GM21367 (cell line): ENCODE measurements around the gene SLC25A29.

Experiments
- ATAC-seq: cut with Tn5 transposase; IDR thresholded peaks from one replicate; pipeline ENCODE4 v1.9.1; 2021; ENCODE audit not compliant: unreplicated experiment

The SLC25A29 gene

DNA sequence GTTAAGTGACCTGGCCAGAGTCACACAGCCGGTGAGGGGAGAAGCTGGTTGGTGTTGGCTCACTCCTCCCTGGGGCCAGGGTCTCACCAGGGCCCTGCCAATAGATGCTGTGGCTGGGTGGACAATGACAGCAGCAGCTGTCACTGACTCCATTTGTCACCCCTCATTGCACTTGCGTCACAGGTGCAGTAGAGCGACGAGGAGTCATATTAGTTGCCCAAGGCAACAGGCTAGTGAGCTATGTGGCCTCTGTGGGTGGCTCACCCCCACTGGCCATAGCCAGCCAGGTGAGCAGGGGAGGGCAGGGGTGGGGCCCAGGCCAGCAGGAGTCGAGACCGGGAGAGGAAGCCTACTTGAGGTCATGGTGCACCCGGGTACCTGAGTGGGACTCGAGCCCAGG, 26.6 kb upstream of the SLC25A29 start:
- no peak for ATAC-seq

DNA sequence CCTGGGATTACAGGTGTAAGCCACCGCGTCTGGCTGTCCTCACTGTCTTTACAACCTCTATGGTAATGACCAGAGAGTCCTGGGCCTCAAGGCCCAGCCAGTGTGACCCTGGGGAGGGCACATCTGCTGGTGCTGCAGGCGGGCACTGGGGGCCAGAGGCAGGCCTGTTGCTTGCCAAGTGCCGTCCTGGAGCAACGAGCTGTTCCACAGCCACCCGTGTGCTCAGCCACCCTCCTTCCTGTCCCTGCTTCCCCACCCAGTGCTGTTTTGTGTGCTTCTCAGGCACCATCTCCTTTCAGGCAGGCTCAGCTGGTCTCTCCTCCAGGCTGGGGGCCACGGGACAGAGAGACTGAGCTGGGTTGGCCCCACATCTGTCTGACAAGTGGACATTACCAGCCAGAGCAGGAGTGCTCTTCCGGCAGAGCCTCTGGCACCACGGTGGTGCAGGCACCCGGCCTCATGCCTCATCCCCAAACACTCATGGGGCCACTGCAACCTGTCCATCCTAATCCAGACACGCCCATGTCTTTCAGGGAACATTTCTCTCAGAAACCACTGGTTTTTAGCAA, 25.9 kb upstream of the SLC25A29 start:
- ATAC-seq, result no peak

DNA sequence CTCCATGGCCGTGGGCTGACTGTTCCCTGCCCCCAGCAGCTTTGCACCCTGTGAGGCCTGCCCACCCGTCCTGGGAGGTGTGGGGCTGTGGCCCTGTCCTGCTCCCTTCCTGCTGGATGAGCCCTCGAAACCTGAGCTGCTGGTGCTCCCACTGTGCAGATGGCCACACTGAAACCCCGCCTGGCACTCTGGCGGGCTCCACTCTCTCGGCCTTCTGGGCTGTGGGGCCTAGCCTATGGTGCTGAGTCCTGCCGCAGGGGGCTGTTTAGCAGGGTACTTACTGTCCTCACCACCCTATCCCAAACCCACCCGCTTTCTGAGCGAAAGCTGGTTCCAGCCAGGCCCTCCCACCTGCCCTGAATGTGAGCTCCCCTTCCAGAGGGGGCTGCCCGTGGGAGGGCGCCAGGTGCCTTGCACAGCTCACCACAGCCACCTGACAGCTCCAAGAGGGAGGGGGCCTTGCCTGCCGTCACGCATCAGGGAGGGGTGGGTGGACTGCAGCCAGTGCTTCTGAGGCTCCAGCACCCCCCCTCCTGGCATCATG, 24.2 kb upstream of the SLC25A29 start:
- no peak for ATAC-seq

DNA sequence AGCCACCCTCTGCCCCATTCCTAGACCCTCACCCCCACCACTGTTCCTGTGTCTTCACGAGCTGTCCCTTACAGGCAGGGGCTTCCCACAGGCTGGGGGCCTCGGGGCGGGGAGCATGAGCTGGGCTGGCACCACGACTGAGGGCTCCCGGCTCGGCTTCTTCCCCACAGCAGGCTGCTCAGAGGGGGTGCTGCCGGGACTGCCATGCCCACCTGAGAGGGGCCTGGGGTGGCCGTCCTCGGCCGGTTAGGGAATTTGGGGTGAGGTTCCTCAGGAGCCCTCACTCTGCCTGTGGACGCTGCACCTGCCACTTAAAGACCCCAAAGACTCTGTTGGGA, 23.7 kb upstream of the SLC25A29 start:
- no peak for ATAC-seq

DNA sequence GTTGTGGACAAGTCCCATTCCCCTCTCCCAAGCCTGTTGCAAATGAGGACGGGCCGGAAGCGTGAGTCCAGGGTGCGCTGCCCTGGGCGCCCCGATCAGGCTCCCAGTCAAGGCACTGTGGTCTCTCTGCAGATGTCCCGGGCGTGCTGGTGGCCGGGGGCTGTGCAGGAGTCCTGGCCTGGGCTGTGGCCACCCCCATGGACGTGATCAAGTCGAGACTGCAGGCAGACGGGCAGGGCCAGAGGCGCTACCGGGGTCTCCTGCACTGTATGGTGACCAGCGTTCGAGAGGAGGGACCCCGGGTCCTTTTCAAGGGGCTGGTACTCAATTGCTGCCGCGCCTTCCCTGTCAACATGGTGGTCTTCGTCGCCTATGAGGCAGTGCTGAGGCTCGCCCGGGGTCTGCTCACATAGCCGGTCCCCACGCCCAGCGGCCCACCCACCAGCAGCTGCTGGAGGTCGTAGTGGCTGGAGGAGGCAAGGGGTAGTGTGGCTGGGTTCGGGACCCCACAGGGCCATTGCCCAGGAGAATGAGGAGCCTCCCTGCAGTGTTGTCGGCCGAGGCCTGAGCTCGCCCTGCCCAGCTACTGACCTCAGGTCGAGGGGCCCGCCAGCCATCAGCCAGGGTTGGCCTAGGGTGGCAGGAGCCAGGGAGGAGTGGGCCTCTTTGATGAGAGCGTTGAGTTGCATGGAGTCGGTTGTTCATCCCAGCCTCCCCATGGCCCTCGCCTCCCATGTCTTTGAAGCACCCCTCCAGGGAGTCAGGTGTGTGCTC, 23.2 kb upstream of the SLC25A29 start:
- ATAC-seq, result no peak

DNA sequence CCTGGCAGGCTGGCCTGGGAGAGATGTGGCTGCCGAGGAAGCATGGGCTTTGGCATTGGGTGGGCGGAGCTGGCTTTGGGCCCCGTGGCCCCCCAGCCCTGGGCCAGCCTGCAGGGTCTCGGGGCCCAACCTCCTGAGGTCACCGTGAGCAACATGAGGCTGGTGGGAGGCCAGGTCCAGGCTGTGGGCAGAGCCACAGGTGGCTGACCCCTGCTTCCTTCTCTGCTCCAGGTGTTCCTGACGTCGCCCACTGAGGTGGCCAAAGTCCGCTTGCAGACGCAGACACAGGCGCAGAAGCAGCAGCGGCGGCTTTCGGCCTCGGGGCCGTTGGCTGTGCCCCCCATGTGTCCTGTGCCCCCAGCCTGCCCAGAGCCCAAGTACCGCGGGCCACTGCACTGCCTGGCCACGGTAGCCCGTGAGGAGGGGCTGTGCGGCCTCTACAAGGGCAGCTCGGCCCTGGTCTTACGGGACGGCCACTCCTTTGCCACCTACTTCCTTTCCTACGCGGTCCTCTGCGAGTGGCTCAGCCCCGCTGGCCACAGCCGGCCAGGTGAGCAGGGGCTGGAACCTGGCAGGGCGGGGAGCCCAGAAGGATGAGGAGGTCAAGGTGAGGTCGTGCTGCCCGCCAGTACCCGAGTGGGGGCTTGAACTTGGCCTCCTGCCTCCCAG, 22.4 kb upstream of the SLC25A29 start:
- ATAC-seq, result no peak

DNA sequence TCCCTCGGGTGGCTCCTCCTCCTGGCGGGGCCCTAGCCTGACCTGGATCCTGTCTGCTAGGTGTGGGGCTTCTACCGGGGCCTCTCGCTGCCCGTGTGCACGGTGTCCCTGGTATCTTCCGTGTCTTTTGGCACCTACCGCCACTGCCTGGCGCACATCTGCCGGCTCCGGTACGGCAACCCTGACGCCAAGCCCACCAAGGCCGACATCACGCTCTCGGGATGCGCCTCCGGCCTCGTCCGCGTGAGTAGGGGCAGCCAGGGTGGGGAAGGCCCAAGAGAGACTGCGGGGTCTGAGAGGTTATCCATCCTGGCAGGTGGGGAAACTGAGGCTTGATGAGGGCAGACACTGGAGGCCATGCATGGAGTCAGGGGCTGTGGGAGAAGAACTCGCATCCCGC, 20.9 kb upstream of the SLC25A29 start:
- ATAC-seq, result no peak

DNA sequence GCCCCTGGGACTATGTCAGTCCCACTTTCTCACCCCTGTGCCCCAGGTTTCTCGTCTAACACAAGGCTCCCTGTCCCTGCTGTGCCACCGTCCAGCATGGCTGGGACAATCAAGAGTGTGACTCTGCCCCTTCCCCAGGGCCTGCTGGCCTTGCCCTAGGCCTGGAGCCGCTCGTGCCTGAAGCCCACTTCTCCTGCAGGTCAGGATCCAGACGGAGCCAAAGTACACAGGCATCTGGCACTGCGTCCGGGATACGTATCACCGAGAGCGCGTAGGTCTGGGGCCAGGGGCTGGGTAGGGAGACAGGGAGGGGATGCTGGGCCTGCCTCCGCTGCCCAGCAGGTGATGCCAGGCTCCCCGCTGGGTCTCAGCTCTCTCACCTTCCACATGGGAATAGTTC, 19.7 kb upstream of the SLC25A29 start:
- no peak for ATAC-seq

DNA sequence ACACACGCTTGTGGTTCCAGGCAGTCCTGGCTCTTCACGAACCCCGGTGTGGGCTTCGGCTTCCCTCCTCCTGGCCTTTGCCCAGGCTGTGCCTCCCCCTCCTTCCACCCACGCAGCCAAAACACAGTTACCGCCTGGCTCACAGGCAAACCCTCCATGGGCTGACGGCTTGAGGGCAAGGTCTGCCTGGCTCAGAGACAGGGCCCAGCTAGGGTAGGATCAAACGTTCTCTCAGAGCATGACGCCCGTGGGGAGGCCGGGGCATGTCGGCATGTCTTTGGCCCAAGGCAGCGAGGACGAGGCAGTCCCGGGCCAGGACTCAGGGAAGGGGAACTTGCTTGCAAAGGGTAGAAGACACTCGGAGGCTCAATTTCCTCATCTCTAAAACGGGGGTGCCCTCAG, 19.0 kb upstream of the SLC25A29 start:
- ATAC-seq, result no peak

DNA sequence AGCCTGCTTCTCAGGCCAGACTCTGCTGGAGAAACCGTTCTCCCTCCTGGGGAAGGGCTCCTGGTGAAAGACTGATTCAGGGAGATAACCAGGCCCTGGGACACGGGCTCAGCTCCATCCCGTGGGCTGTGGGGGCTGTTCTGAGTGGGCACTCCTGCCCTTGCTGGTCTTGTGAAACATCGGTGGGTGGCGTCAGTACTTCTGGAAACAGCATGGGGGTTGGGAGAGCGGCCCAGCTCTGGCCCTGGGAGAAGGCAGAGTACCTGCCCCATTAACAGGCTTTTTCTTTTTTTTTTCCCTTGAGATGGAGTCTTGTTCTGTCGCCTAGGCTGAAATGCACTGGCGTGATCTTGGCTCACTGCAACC, 17.7 kb upstream of the SLC25A29 start:
- no peak for ATAC-seq

DNA sequence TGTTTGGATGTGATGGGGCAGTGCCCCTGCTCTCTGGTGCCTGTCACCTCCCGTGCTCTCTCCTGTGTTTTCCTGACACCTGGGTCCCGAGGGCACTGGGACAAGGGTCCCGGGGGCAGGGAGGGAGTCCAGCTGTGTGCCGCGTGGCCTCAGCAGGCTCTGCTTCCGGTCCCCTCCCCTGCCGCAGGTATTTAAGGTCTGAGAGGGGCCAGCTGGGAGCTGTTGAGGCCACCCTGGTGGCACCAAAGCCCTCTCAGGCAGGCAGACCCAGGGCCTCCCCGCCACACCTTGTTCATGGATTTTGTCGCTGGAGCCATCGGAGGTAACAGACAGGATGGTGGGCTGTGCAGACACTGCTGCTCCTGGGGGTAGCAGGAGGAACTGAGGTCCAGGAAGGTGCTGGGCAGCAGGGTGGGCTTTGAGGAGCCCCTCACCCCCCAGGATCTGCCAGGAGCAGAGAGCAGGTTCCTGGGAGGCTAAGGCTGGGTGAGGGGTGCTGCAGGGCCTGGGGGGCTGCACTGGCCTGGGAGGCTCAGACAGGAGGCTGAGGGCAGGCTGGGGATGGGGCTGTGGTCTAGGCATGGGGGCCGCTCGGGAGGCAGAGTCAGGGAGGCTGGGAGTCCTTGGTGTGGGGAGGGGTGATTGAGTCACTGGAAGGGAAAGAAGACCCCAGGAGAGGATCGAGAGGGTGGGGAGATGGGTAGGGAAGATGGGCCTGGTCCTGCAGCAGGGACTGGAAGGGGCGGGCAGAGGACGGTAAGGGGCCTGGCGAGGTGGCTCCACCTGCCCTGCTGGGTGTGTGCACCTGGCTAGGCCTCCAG, 17.1 kb upstream of the SLC25A29 start, which contains the start of gene SLC25A47:
SLC25A47 (plus strand) TSS at position 219 of the 821 bp plus-strand sequence; CDS start at position 295, 76 bp downstream.
- no peak for ATAC-seq

DNA sequence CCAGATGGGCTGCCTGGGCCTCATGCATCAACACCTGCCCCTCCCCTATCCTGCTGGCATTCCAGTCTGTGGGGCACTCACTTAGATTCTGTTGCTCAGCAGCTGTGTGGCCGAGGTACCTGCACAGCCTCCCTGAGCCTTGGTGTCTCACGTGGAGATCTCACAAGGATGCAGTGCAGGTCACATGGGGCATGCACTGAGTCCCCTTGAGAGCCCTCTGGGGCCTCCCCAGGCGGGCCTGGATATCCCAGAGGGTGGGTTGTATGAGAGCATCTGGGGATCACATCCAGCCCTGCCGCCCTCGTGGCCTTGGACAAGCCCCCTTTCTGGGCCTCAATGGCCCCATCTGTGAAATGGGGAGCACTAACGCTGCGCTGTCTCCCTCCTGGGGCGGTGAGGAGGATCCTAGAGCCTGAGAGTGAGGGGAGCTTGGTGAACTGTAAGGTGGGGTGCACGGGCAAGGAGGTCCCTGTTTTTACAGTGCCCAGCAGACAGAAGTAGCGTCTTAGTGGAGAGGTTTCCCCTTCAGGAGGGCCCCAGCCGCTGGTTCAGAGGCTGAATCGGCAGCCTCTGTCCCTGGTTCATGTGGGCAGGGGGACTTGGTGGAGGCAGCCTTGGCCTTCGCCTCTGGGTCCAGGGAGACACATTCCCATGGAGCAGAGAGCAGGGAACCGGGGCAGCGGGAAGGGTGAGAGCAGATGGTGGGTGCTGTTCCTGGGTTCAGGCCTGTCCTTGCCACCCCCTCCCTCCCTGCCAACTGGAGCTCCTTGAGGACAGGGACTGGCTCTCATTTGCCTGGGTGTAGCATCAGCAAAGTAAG, 16.1 kb upstream of the SLC25A29 start:
- ATAC-seq, result no peak

DNA sequence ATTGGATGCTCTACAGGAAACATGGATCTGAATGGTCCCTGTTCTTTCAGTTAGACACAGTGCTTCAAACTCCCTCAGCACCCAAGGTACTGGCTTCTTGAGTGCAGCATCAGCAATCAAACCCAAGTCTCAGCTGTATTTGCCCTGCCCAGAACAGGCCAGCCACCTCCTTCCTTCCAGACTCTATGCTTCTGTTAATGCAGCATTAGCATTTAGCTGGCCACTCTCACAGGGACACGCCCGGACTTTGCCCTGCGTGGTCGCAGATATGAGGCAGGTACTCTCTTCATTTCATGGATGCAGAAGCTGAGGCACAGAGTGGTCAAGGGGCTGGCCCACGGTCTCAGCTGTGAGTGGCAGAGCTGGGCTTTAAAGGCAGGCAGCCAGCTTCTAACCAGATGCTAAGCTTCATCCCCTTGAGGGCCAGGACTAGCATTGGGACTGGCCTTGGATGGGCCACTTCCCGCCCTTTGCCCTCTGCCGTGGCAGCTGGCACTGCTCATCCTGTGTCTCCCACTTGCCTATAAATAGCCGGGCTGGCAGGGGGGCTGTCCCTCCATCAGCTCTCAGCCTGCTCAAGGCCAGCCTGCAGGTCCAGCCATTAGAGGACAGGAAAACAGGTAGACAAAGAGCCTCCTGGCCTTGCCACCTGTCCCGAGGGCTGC, 15.4 kb upstream of the SLC25A29 start:
- ATAC-seq, result no peak

DNA sequence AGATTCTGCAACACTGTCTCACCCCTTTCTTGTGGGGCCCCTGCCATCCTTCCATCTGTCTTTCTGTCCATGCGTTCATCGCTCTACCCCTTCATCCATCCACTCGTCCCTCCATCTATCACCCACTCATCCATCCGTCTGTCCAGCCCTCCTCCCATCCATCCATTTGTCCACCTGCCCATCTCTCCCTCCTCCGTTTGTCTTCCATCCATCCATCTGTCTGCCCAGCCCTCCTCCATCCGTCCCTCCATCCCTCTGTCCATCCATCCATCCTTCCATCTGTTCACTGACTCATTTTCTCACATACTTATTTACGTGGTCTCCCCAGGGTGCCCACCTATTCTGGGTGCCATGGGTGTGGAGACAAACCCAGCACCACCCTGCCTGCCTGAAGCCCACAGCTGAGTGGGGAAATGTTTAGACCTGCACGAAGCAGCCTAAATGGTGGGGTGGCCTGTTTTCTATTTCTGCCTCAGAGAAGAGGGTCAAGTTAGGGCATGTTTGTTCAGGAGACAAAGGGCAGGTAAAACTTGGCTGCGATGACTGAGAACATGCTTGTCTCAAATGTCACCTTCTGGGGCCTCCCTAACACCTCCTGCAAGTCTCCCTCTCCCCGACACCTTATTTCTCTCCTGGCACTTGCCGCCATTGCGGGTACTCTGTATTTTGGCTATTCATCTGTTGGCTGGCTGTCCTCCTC, 14.1 kb upstream of the SLC25A29 start:
- no peak for ATAC-seq

DNA sequence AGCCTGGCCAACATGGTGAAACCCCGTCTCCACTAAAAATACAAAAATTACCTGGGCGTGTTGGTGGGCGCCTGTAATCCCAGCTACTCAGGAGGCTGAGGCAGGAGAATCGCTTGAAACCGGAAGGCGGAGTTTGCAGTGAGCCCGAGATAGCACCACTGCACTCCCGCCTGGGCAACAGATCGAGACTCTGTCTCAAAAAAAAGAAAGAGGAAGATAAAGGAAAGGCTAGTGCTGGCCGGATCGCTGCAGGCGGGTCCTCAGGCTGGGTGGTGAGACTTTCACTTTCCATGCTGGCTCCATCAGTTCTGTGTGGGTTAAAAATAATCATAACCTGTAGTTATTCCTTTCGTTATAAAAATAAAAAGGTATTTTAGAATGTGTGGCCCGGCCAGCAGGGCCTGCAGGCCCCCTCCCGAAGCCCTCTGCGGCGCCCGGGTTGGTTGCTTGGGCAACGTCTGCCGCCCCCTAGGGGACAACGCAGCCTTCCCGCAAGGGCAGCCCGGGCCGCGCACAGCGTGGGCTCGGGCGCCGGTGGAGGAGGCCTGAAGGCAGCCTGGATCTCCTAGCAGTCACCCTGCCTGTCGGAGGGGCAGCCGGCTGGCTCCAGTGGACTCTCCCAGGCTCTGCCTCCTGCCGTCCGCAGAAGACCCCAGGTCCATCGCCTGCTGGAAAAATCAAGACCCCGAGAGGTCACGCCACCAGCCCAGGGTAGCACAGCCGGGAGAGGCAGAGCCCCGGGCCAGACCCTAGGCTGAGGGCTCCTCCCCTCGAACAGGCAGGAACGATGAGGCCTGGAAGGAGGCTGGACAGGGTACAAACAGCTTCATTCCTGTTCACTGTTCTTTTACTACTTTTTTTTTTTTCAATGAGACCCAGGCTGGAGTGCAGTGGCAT, 11.9 kb upstream of the SLC25A29 start:
- ATAC-seq, result peak; percentile 82

DNA sequence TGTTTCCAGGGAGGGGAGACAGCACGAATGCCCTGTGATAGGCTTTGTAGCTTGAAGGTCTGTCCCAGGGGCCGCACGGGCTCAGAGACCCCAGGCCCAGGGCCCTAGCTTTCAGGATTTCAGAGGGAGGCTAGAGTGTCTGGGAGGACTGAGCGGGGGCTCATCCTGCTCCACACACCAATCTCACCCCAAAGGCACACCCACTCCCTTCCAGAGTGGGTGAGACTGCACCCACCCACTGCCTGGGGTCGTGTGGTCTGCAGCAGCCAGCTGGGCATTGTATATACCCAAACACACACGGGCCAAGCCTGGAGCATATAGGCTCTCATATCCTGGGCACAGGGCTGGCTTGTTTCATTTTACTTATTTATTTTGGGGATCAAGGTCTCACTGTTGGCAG, 11.1 kb upstream of the SLC25A29 start:
- no peak for ATAC-seq

DNA sequence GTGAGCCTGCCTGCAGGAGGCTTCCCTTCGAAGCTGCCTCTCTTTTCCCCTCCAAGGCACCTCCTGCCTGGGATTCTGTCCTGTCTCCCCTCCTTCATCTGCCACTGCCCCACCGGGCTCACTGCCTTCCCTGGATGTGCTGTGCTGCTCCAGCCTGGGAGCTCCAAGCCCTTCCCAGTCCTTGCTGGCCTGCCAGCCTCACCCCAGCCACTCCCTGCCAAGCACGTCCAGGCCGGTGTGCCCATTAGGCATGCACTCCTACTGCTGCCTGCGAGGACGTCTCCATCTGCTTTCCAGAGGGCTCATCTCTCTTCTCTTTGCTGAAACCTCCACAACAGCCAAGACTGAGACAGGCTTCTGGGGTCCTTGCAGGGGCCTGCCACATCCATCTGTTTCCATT, 8.5 kb upstream of the SLC25A29 start:
- ATAC-seq, result no peak

DNA sequence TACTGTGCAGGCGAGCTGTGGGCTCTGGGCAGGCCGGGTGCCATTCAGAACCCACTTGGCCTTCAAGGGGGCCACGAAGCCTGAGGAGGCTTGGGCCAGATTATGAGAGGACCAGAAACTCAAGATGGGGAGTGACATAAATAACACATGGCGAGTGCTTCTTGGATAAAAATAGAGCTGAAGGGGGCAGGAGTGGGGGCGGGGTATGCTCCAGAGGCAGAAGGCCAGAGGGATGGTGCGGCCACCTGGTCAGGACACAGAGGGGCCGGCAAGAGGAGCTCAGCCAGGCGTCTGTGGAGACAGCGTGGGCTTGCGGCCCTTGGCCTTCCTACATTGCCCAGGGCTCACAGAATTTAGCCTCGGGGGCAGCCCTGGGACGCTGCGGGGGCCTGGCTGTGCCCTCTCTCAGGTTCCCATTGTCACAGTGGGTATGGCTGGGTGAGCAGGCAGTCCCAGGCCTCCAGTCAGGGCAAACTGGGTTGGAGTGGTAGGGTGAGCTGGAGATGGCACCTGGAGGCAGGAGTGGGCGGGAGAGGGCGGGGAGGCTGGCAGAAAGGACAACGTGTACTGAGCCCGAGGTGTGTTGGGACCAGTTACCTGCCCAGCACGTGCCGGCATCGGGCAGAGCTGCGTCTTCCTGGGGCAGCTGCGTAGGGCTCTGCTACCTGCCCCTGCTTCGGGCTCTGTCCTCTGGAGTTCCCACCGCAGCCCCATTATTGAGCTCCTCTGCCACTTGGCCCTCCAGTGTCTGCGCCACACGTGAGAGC, 7.4 kb upstream of the SLC25A29 start:
- ATAC-seq, result no peak
